Measurements from ENCODE around the gene RFTN1. TPM values are rescaled to one million over a fixed set of nuclear protein-coding genes. Genes with fewer than 3 reads are reported as not detected.

Gene RFTN1
- total and polyA plus RNA-seq, 9 of the 15 experiments (the other 6 are each of a cell fraction or from before 2014, with no cell fraction given), result 0.08 to 0.51 (median 0.11) TPM; not detected in 6

DNA sequence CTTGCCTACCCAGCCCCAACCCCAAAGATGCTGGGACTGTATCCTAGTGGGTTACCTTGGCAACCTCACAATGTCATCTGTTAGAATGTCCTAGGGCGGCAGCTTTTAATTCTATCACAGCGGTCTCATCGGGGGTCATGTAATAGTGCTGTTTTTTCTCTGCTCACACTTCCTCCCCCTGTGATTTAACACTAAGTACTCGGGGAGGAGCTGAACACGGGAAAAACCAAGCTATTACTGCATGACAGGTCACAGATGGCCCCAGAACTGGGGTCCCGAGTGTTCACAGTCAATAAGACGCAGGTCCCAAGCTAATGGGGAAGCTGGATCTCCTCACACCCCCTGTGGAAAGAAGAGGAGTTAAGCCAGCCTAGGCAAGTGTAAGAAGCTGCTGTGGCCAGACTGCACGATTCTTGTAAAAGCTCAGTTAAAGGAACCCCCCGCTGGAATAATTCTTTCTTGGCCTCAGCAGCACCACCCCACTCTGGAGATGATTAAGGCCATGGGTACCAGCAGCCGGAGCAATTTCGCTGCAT is 2.5 kb upstream of the RFTN1 start:
- Histone ChIP-seq H3K27me3 (ENCODE audit: control insufficient read depth in 2 of 2, insufficient read depth in 2 of 2, low read length in 2 of 2) (peaks cover 41 to 57% of the 10 kb centered on the region in 2 experiments), H3K79me2 (ENCODE audit: control insufficient read depth, insufficient read depth, low read length) (no peaks in the 10 kb centered on the region), H4K20me1 (replicated peaks; ENCODE audit: control insufficient read depth, insufficient read depth, low read length) (no peaks in the 10 kb centered on the region), H2AFZ (ENCODE audit: low read depth, low read length) (no peak overlapping the region), H3K9me3 (replicated peaks; ENCODE audit: control insufficient read depth, insufficient read depth, low read depth, low read length) (no peaks in the 10 kb centered on the region), H3K4me2 (ENCODE audit: insufficient read depth, low read length) (no peak overlapping the region), H3K27ac (ENCODE audit: extremely low read depth, low read depth, low read length) (no peak overlapping the region), H3K4me3 (no peak overlapping the region), H3K9ac (ENCODE audit: insufficient read depth in 1 of 2, low read depth in 2 of 2, low read length in 2 of 2) (no peak overlapping the region), H3K36me3 (ENCODE audit: control insufficient read depth, insufficient read depth, low read length) (no peaks in the 10 kb centered on the region), H3K4me1 (replicated peaks in 1 of 2; ENCODE audit: control insufficient read depth in 2 of 2, insufficient read depth in 2 of 2, low read length in 2 of 2) (peaks cover 0 to 15% of the 10 kb centered on the region in 2 experiments; a peak in 2 of 5 replicates), H3K9me1 (ENCODE audit: control insufficient read depth, insufficient read depth, low read length) (no peaks in the 10 kb centered on the region)
- ATAC-seq, result no peak; the same call in 1 of the 3 replicates
- CTCF ChIA-PET (ENCODE audit: low intra/inter-chr PET ratio), result no interaction called here
- WGBS (ENCODE audit: insufficient coverage, low coverage, missing lambda C conversion rate), result 6% methylated on average over 11 of the region's 11 CpGs
- intact Hi-C loops (cut with micrococcal nuclease) (no loop called here), in situ Hi-C loops (cut with MboI) (no loop called here)
- FAIRE-seq, result no peak
- DNase-seq (ENCODE audit: extremely low read depth in 1 of 4, low spot score in 3 of 4), result no peak
- no TSS peak for BruUV-seq (replicated peaks)
- POLR2A ChIA-PET, result interaction anchor here (0.5 to 1.2 kb wide), 5 partner anchors 9 to 223 kb away, joined by 3 to 4 read pairs (median 3); no protein-coding TSS in a partner anchor
- TF ChIP-seq RFX1 (IDR thresholded peaks at IDR 0.05), result peak; percentile 25; the same call in 1 of the 2 replicates
- TF ChIP-seq, protein P1, sequence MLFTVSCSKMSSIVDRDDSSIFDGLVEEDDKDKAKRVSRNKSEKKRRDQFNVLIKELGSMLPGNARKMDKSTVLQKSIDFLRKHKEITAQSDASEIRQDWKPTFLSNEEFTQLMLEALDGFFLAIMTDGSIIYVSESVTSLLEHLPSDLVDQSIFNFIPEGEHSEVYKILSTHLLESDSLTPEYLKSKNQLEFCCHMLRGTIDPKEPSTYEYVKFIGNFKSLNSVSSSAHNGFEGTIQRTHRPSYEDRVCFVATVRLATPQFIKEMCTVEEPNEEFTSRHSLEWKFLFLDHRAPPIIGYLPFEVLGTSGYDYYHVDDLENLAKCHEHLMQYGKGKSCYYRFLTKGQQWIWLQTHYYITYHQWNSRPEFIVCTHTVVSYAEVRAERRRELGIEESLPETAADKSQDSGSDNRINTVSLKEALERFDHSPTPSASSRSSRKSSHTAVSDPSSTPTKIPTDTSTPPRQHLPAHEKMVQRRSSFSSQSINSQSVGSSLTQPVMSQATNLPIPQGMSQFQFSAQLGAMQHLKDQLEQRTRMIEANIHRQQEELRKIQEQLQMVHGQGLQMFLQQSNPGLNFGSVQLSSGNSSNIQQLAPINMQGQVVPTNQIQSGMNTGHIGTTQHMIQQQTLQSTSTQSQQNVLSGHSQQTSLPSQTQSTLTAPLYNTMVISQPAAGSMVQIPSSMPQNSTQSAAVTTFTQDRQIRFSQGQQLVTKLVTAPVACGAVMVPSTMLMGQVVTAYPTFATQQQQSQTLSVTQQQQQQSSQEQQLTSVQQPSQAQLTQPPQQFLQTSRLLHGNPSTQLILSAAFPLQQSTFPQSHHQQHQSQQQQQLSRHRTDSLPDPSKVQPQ (CRISPR knock-in tag; IDR thresholded peaks at IDR 0.05; ENCODE audit: borderline replicate concordance), result no peak
